Esophagus muscularis mucosa (tissue), 4 donors: Measurements from ENCODE around the gene AFF3. TPM values are rescaled to one million over a fixed set of nuclear protein-coding genes. Genes with fewer than 3 reads are reported as not detected.

ENCODE experiments used
- DNase-seq: peaks from one replicate; pipeline ENCODE4 v3.0.0-alpha.2; 2017; ENCODE audit errors: extremely low spot score
- H3K27ac ChIP-seq, 4 donors: fragments of 200-600 bp; sonication (generic); replicated peaks in 1 of 4; 1 replicate in 3 of 4; 2 replicates in 1 of 4; pipeline ENCODE4 v1.5.1; 2016 to 2019; ENCODE audit warnings: mild to moderate bottlenecking in 1 of 4
- H3K27me3 ChIP-seq, 4 donors: fragments of 200-600 bp; sonication (generic); one replicate each; pipeline versions ENCODE4 v1.5.1 to v1.6.0; 2016 to 2019
- H3K36me3 ChIP-seq, 4 donors: fragments of 200-600 bp; sonication (generic); one replicate each; pipeline ENCODE4 v1.5.1; 2016 to 2019
- H3K4me1 ChIP-seq, 4 donors: fragments of 200-600 bp; sonication (generic); one replicate each; pipeline ENCODE4 v1.5.1; 2016 to 2019
- H3K4me3 ChIP-seq, 4 donors: fragments of 200-600 bp; sonication (generic); 1 replicate in 2 of 4; 2 replicates in 2 of 4; pipeline ENCODE4 v1.5.1; 2016 to 2019; ENCODE audit warnings: mild to moderate bottlenecking in 4 of 4, moderate library complexity in 1 of 4
- H3K9me3 ChIP-seq, 4 donors: fragments of 200-600 bp; sonication (generic); 1 replicate in 3 of 4; 2 replicates in 1 of 4; pipeline ENCODE4 v1.5.1; 2016 to 2019
- CTCF ChIP-seq, 3 experiments: fragments of 200-600 bp in 2 of 3; fragments of 450-650 bp in 1 of 3; sonication (generic) in 2 of 3; IDR thresholded peaks; one replicate each; pipeline ENCODE4 v1.5.1; 2017 to 2019; ENCODE audit warnings: antibody characterized with exemption in 3 of 3, mild to moderate bottlenecking in 2 of 3, moderate library complexity in 1 of 3
- EP300 ChIP-seq: sonication (generic); formaldehyde crosslinking; IDR thresholded peaks from one replicate; pipeline ENCODE4 v1.6.1; 2017; ENCODE audit warnings: antibody characterized with exemption
- POLR2A ChIP-seq: fragments of 450-650 bp; IDR thresholded peaks from one replicate; pipeline ENCODE4 v1.6.1; 2017; ENCODE audit warnings: antibody characterized with exemption, moderate library complexity, mild to moderate bottlenecking, low read depth
- POLR2AphosphoS5 ChIP-seq, 2 donors: sonication (generic); formaldehyde crosslinking; IDR thresholded peaks; one replicate each; pipeline ENCODE4 v1.6.1; 2017; ENCODE audit warnings: antibody characterized with exemption in 2 of 2
- WGBS: methylation state at CpG from one replicate; pipeline ENCODE4 v1.1.5; 2018; 5-methylcytosine and 5-hydroxymethylcytosine counted together
- intact Hi-C: fragments of 100-400 bp; cut with DNase I; formaldehyde crosslinking; loops from one replicate; pipeline ENCODE4 v1.15.1; 2023
- total RNA-seq, 4 donors: library from RNA; depleted of rRNA; stranded (reverse); fragments of >200 nt; gene quantifications; one replicate each; pipeline versions ENCODE4 v1.1.0 to v1.2.1, GENCODE V29; 2016

Gene AFF3
- total RNA-seq, 4 donors from 2014 or later: 36.4 to 99.5 (median 56.9) TPM

- no peak for TF ChIP-seq CTCF (IDR thresholded peaks at IDR 0.05)
- Histone ChIP-seq H3K27ac (no peak overlapping the region), H3K4me1 (peaks cover 0 to 15% (median 11%) of the 10 kb centered on the region in 4 donors), H3K4me3 (no peak overlapping the region), H3K27me3 (no peaks in the 10 kb centered on the region), H3K9me3 (no peaks in the 10 kb centered on the region), H3K36me3 (peaks cover 0 to 16% (median 4%) of the 10 kb centered on the region in 4 donors)
- 97% methylated on average over 4 of the region's 4 CpGs for WGBS
- intact Hi-C loops: no loop called here
- no peak for DNase-seq
Measured at GRCh38 chr2:99571021-99571420, 571.4 kb downstream of the AFF3 start.

- no peak for DNase-seq
- H3K4me1 ChIP-seq: peaks cover 0 to 15% (median 11%) of the 10 kb centered on the region in 4 donors
- no peak overlapping the region for H3K27ac ChIP-seq
- 97% methylated on average over 5 of the region's 5 CpGs for WGBS
- peaks cover 0 to 25% (median 4%) of the 10 kb centered on the region in 4 donors for H3K36me3 ChIP-seq
- intact Hi-C loops: no loop called here
- TF ChIP-seq CTCF (IDR thresholded peaks at IDR 0.05) (no peak), POLR2AphosphoS5 (IDR thresholded peaks at IDR 0.05) (no peak), POLR2A (no peak), EP300 (no peak)
- no peak overlapping the region for H3K4me3 ChIP-seq
- no peaks in the 10 kb centered on the region for H3K9me3 ChIP-seq
- H3K27me3 ChIP-seq: no peaks in the 10 kb centered on the region
Measured at GRCh38 chr2:99569386-99569785, 573.0 kb downstream of the AFF3 start.

DNA sequence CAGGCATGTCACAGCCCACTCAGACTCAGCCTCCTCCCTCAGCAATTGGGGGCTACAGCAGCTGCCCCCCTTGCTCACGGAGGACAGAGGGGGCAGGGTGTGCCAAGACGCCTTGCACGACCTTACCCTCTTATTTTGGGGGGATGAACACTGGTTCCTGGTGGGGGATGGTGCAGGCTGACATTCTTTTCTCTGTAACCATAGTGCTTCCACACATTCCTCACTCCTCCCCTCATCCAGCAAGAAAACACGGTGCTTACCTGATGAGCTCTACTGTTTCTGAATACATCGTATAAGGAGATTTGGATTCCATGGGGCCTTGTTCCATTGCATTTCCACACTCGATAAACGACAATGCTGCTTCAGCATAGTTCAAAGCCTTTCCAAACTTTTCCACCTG is 577.2 kb downstream of the AFF3 start:
- Histone ChIP-seq H3K36me3 (peaks cover 0 to 25% (median 4%) of the 10 kb centered on the region in 4 donors), H3K27me3 (no peaks in the 10 kb centered on the region), H3K27ac (no peak overlapping the region), H3K4me3 (no peak overlapping the region), H3K9me3 (no peaks in the 10 kb centered on the region), H3K4me1 (no peaks in the 10 kb centered on the region)
- WGBS: 86% methylated on average over 7 of the region's 7 CpGs
- no peak for DNase-seq
- intact Hi-C loops: no loop called here
- TF ChIP-seq POLR2AphosphoS5 (IDR thresholded peaks at IDR 0.05) (no peak), EP300 (no peak), POLR2A (no peak), CTCF (IDR thresholded peaks at IDR 0.05) (no peak)

- WGBS: 100% methylated on average over 1 of the region's 2 CpGs
- no peak overlapping the region for H3K27ac ChIP-seq
- intact Hi-C loops: loop anchor here (5.0 kb wide), 1 partner anchor 260 kb away; no protein-coding TSS in a partner anchor
- no peak overlapping the region for H3K4me3 ChIP-seq
- TF ChIP-seq EP300 (no peak), POLR2AphosphoS5 (IDR thresholded peaks at IDR 0.05) (no peak), CTCF (IDR thresholded peaks at IDR 0.05) (no peak), POLR2A (no peak)
- H3K9me3 ChIP-seq: no peaks in the 10 kb centered on the region
- no peaks in the 10 kb centered on the region for H3K4me1 ChIP-seq
- H3K36me3 ChIP-seq: peaks cover 0 to 18% (median 3%) of the 10 kb centered on the region in 4 donors
- DNase-seq: no peak
- no peaks in the 10 kb centered on the region for H3K27me3 ChIP-seq
Measured at GRCh38 chr2:99562516-99562915, 579.9 kb downstream of the AFF3 start.

GRCh38 chr2:99561804-99562203 is 580.6 kb downstream of the AFF3 start:
- WGBS: 81% methylated on average over 3 of the region's 3 CpGs
- Histone ChIP-seq H3K36me3 (peaks cover 0 to 18% (median under 1%) of the 10 kb centered on the region in 4 donors), H3K27ac (no peak overlapping the region), H3K27me3 (no peaks in the 10 kb centered on the region), H3K4me1 (no peaks in the 10 kb centered on the region), H3K9me3 (no peaks in the 10 kb centered on the region), H3K4me3 (no peak overlapping the region)
- no peak for TF ChIP-seq CTCF (IDR thresholded peaks at IDR 0.05)
- no peak for TF ChIP-seq POLR2AphosphoS5 (IDR thresholded peaks at IDR 0.05)
- TF ChIP-seq EP300: no peak
- TF ChIP-seq POLR2A: no peak
- no peak for DNase-seq
- intact Hi-C loops: loop anchor here (5.0 kb wide), 1 partner anchor 260 kb away; no protein-coding TSS in a partner anchor
